ENCODE data around the gene HSD17B7.

DNA sequence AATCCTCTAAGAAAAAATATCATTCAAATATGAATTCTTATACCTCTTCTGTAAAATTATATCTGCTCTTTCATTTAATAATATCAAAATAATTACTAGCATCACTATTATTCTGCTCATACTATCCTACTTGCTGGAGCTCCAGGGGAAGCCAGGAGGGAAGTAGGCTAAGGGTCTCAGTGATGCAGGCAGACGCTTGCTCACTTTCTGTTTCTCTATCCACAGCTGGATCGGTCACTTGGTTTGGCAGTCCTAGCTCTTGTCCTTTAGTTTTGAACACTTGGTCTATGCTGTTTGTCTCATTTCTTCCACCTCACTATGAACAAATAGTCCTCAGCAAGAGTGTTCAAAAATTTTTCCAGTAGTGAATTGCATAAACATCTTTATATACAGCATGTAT lies 59.2 kb downstream of the HSD17B7 start:
- TF ChIP-seq, protein P1, sequence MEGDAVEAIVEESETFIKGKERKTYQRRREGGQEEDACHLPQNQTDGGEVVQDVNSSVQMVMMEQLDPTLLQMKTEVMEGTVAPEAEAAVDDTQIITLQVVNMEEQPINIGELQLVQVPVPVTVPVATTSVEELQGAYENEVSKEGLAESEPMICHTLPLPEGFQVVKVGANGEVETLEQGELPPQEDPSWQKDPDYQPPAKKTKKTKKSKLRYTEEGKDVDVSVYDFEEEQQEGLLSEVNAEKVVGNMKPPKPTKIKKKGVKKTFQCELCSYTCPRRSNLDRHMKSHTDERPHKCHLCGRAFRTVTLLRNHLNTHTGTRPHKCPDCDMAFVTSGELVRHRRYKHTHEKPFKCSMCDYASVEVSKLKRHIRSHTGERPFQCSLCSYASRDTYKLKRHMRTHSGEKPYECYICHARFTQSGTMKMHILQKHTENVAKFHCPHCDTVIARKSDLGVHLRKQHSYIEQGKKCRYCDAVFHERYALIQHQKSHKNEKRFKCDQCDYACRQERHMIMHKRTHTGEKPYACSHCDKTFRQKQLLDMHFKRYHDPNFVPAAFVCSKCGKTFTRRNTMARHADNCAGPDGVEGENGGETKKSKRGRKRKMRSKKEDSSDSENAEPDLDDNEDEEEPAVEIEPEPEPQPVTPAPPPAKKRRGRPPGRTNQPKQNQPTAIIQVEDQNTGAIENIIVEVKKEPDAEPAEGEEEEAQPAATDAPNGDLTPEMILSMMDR (IDR thresholded peaks at IDR 0.05), result no peak
- no peak for TF ChIP-seq EP300 (IDR thresholded peaks at IDR 0.05)

Data from gastroesophageal sphincter (tissue), 3 donors.